Effector CD4-positive, alpha-beta T cell (primary cell): ENCODE results near the gene FALEC. TPM values are rescaled to one million over a fixed set of nuclear protein-coding genes. Genes with fewer than 3 reads are reported as not detected.

Experiments used
- DNase-seq: peaks from one replicate; pipeline ENCODE4 v3.0.0-alpha.2; 2020
- total RNA-seq: gene quantifications from one replicate; lab custom pipeline; 2026; lab: John Stamatoyannopoulos, UW

Gene FALEC
- not detected for total RNA-seq

DNA sequence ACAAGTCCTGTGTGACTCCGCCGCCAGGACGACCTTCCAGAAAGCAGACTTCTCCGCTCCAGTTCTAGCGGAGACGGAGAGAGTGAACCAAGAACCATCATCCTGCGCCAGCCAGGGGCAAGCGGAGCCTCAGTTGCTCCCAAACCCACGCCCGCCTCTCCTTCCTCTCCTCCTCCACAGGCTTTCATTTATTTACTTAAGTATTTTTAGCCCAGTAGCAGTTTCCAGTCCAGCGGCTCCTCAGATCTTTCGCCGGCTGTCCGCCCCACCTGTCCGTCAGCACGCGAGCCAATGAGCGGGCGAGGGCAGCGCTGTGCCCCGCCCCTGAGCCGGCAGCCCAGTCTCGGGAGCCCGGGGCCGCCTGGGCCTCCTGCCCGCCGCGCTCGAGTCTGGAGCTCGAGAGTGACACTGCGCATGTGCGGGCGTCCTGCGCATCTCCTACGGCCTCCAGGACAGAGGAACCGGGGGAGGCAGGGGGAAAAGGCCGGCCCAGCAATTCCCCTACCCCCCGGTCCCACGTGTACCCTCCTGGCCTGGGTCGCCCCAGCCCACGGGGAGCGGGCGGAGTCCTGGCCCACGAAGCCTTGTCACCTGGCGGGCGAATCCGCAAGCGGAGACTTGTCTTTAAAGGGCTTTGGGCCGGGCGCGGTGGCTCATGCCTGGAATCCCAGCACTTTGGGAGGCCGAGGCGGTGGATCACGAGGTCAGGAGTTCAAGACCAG is at the start of gene FALEC:
FALEC (plus strand) TSS at position 425 of the 722 bp plus-strand sequence.
- DNase-seq: peak; percentile 82

DNA sequence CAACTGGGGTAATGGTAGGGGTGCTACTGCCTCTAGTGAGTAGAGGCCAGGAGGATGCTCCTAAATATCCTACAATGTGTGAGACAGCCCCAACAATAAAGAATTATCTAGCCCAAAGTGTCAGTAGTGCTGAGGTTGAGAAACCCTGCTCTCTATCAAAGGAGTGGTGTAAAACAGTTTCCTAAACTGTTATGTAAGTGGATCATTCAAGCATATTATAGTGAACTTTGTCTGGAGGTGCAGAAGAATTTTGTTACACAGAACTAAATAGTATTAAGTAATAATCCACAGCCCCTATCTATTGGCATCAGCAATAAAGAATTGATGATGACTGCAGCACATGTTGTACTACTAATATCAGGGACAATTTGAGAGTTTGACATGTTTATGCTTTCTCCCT is 48.6 kb upstream of the FALEC start:
- DNase-seq: no peak

DNA sequence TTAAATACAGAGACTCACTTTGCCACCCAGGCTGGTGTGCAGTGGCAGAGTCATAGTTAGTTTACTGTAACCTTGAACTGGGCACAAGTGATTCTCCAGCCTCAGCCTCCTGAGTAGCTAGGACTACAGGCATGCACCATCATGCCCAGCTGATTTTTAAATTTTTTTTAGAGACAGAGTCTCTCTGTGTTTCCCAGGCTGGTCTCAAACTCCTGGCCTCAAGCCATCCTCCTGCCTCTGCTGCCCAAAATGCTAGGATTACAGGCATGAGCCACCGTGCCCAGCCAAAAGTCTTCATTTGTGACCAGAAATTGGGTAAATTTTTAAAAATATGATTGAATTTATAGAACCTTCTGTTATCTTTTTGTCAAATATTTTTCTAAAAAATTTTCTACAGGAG is 46.3 kb upstream of the FALEC start:
- no peak for DNase-seq

DNA sequence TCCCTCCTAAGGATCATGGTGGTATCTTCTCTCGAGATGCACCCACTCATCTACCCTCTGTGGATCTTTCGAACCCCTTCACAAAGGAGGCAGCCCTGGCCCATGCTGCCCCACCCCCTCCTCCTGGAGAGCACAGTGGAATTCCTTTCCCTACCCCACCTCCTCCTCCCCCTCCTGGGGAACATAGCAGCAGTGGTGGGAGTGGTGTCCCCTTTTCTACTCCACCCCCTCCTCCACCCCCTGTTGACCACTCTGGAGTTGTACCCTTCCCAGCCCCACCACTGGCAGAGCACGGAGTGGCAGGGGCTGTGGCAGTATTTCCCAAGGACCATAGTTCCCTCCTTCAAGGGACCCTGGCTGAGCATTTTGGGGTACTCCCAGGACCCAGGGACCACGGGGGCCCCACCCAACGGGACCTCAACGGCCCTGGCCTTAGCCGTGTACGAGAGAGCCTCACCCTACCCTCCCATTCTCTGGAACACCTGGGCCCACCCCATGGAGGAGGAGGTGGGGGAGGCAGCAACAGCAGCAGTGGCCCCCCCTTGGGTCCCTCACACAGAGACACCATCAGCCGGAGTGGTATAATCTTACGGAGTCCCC is 42.9 kb upstream of the FALEC start:
- DNase-seq: no peak

DNA sequence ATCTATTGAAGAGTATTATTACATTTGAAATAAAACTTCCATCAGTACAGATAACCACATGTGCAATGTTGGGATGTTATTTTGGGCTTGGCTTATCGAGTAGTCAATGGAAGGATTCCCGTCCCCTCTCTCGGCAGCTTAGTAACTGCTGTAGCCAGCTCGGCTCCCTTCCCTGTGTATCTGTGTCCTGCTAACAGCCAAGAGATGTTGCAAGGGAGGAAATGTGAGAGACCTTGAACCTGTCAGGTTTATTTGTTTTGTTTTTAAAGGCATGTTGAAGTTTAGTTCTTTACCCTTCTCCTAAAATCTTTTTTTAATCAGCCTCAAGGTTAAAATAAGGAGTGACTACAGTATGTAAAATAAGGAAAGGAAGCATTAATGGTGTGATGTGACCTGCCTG is 41.9 kb upstream of the FALEC start:
- no peak for DNase-seq

DNA sequence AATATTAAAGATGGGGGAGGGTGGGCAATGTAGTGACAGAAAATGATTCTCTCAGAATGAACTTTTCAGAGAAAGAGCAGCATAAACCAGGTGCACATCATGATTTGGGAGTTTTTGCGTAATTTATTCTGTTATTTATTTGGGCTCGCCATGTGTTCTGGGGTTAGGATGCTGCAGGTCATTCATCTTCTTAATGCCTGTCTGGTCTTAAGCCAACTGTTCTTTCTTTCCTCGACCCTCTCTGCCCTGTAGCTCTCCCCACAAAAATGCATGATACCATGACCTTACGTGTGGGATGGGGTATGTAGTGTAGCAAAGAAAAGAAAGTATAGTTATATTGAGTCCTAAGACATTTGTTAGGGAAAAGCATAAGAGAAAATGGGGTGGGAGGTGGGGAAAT is 40.7 kb upstream of the FALEC start:
- DNase-seq: no peak

DNA sequence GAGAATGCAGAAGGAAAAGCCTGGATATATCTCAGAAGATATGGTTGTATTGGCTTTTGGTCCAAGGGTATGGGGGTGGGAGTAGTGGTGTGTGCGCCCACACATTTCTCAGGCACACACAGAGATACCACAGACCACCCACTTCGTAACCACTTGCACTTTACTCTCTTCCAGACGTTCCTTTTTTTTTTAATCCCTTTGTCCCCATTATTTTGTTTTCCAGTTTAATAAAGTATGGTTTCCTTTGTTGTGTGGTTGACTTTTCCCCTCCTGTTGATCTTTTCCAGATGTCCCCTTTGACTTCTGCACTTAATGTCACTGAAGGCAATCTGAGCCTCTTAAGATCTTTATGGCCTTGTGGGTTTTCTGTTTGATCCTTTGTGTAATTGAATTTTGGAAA is 38.8 kb upstream of the FALEC start:
- DNase-seq: no peak

DNA sequence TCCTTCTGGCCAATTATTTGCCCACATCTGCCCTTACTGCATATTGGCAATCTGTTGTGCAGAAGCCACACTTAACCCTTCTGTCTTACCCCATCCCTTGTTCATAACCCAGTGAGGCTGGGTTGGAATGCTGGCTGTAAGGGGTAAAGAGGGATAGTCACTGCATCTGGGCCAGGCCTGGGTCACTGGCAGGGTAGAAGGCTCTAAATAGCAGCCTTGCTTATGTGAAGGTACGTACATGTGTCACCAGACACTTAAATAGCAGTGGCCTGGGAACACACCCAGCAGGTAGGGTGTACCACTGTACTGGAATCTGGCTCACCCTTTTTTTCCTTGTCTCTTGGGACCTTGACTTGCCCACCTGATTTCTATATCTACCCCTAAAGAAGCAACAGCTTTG is 38.2 kb upstream of the FALEC start:
- DNase-seq: no peak

DNA sequence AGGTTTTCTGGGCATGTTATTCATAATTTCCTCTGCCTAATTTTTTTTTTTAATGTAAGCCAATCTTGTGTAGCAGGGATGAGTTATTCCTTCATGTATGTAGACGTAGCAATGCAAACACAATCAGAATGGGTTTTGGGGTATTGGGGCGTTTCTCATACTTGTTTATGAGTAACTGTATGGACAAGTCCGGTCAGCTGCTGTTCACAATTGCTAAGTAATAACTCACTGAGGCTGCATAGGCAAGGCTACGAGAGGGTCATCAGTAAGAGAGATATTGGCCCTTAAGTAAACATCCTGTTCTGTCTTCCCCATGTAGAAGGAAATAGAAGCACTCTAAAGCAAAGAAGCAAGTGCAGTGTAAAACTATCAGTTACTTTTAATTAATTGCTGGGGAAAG is 37.8 kb upstream of the FALEC start:
- no peak for DNase-seq

DNA sequence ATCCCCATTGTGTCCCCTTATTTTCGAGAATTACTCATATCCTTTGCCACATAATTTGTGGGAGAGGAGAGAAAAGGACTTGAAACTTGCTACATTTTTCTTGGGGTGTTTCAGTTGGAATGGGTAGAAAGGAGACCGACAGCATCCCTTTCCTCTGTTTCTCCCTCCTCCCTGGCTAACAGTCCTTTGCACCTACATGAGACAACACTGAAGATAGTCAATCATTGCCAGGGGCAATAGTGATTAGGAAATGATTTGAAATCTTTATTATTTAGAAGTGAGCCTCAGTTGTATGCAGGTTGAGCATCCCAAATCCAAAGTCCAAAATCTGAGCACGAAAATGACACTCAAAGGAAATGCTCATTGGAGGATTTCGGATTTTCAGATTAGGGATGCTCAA is 36.2 kb upstream of the FALEC start:
- DNase-seq: no peak

DNA sequence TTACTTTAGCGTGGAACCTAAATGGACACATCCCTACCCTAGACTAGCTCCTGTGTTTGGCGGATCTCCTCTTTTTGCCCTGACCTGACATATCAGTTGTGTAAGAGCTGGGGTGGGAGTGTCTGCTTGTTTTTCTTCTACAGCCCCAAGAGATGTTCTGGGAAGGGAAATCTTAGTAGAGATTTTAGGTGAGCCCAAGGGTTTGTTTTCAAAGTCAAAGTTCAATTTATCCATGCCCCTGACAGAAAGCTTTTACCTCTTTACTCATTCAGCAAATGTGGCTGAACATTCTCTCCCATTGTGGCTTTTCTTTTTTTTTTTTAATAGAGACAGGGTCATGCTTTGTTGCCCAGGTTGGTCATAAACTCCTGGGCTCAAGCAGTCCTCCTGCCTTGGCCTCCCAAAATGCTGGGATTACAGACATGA is 35.6 kb upstream of the FALEC start:
- no peak for DNase-seq

DNA sequence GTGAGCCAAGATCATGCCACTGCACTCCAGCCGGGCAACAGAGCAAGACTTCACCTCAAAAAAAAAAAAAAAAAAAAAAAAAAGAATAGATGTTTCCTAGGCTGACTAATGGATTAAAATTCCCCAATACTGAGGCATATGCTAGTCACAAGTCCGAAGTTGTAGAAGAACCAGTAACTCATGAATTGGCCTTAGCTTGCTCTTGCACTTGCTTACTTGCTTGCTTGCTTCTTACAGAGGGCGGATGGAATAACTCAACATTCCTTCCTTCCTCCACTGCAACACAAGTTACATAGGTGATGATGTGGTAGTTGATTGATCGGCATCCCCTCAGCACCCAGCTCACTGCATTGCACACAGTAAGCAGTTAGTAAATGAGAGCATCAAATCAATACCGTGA is 31.1 kb upstream of the FALEC start:
- DNase-seq: no peak

DNA sequence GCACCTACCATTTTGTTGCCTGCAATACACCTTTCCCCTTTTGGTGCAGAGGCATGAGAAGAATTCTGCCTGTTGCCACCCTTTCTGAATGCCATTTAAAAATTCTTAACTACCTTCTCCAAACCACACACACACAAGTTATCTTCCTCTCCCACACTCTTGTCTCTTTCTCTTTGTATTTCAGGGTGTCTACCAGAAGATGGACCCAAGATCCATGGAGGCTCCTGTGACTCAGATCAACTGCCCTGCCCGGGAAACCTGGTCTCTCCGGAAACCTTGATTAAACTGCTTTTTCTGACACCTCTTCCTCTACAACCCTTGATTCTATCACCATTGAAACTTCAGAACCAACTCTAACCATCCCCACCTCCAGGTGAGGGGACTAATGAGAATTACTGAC is 30.7 kb upstream of the FALEC start:
- no peak for DNase-seq

DNA sequence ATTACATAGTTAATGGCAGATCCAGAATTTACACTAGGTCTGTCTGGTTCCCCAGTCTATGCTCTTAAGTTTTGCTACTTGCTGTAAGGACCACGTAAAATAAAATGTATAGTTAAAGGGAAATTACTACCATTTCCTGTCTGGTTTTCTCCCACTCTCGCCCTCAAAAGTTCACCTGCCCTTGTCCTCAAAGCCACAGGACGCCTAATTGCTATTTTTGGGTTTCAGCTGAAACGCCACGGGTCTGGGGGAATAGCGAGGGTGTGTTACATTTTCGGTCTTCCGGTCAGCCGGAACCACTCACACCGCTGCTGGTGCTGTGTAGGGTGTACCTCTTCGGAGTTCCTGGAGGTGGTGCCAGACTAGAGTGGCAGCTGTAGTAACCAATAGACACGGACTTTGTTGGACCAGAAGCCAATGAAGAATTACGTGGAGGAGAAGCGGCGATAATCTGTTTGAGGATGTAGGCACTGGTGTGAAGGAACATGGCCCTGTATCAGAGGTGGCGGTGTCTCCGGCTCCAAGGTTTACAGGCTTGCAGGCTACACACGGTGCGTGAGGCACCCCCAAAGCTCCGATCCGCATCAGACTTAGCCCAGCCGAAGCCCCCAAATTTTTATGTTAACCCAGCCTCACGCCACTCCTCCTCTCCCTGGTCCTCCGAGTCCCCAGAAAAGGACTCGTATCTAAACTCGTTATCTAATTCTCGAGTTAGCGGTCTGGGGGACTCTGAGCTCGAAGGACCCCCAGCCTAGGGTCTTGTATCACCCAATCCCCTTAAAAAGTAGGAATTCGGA is 28.4 kb upstream of the FALEC start, which contains the start of gene TARS2:
TARS2 (plus strand) TSS at position 454 of the 797 bp plus-strand sequence; CDS start at position 486, 32 bp downstream.
- peak; percentile 92 for DNase-seq

DNA sequence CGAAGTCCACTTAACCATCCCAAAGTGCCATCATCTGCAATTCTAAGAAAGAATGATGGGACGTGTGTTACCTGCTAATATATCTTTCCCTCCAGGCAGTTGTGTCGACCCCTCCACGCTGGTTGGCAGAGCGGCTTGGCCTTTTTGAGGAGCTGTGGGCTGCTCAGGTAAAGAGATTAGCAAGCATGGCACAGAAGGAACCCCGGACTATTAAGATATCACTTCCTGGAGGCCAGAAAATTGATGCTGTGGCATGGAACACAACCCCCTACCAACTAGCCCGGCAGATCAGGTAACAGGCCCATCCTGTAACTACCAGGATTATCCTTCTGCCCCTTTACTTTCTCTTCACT is 27.8 kb upstream of the FALEC start:
- DNase-seq: no peak

DNA sequence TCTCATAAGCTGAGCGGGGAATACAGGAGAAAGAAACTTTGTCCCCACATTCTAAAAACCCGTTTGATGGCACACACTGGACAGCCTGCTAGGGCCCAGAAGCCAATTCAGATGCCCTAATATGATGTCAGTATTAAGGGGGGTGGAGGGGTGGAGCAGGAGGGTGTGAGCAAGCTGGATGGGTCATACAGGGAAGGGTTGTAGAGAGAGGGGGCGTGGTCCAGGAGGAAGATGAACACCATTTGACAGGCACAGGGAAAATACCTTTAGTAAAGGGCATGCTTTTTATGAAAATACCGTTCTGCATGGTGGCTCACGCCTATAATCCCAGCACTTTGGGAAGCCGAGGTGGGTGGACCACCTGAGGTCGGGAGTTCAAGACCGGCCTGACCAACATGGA is 22.4 kb upstream of the FALEC start:
- DNase-seq: no peak

DNA sequence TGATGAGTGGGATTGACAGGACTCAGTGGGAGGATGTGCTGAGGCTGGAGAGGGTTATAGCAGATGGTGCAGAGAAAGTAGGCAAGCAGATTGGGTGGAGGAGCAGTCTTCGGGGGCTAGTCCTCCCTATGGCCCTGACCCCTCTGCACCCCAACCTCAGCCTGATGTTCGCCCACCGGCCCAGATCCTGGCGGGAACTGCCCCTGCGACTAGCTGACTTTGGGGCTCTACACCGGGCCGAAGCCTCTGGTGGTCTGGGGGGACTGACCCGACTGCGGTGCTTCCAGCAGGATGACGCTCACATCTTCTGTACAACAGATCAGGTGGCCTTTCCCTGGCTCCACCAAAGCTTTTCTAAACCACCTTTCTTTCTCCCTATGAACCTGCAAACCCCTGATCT is 17.2 kb upstream of the FALEC start:
- DNase-seq: no peak

DNA sequence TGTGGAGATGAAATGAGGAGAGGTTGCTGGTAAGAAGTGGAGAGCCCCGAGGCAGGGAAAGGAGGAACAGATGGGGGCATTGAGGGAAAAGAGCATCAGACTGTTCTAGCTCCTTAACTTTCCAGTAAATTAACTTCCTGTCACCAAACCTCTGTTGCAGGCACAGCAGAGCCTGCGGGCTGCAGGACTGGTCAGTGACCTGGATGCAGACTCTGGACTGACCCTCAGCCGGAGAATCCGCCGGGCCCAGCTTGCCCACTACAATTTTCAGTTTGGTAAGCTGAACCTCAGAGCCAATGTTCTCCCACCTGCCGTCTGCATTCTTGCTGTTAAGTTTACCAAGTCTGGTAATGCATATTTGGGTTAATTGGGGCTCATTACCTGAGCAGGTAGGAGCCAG is 10.1 kb upstream of the FALEC start:
- no peak for DNase-seq

DNA sequence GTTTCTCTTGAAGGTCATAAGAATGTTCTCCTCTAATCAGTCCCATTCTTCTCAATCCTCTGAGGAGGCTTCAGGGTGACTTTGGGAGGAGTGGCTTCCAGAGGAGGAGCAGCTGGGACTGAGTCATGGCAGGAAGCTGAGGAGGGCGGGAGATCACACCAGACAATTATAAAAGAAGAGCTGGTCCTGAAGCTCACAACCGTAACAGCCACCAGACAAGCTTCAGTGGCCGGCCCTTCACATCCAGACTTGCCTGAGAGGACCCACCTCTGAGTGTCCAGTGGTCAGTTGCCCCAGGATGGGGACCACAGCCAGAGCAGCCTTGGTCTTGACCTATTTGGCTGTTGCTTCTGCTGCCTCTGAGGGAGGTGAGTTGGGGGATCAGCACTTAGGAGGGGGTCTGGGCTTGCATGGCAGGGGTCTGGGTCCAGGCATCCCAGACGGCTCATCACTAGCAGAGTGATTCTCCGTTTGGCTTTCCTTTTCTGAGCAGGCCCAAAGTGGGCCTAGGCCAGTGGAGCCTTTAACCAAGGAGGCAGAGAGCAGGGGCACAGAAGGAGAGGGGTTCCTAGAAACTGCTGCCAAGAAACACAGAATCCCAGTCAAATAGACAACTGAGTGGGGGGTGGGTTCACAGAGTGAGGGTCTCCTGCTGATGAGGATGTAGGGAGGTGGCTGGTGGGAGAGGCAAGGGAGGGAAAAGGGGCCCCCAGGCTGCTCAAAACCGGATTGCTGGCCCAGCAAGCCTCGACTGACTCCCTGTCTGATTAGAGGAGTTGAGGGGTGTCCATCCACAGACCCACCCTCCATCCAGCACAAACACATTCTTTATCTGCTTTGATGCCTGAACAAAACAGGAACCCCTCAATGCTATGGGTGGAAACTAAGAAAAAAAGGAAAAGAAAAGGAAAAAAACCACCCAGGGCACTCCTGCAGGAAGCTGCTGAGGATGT is 7.4 kb upstream of the FALEC start, which contains the start of gene ECM1:
ECM1 (plus strand) TSS at position 198 of the 953 bp plus-strand sequence; CDS start at position 299, 101 bp downstream.
- no peak for DNase-seq

DNA sequence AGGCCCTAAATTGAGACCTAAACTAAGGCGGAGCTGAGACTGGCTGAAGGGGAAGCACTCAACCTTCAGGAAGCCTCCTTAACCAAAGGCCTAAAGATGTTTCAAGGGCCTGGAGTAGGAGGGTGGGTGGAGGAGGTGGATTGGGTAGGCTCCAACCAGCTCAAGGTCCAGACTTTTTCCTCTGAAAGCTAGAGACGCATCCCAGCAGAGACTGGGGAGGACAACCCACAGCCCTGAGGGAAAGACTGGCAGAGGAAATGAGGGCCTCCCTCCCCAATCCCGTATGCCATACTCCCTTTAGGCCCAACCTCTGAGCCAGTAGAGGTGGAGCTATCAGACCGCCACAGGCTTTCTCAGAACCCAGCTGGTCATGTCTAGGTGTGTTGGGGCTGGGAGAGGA is 6.6 kb upstream of the FALEC start:
- no peak for DNase-seq

DNA sequence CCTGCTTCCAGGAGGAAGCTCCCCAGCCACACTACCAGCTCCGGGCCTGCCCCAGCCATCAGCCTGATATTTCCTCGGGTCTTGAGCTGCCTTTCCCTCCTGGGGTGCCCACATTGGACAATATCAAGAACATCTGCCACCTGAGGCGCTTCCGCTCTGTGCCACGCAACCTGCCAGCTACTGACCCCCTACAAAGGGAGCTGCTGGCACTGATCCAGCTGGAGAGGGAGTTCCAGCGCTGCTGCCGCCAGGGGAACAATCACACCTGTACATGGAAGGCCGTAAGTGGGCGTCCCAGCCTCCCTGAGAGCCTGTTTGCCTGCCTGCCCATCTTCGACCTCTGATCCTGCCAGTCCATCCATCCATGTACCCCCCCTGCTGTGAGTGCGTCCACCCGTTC is 4.0 kb upstream of the FALEC start:
- DNase-seq: no peak

DNA sequence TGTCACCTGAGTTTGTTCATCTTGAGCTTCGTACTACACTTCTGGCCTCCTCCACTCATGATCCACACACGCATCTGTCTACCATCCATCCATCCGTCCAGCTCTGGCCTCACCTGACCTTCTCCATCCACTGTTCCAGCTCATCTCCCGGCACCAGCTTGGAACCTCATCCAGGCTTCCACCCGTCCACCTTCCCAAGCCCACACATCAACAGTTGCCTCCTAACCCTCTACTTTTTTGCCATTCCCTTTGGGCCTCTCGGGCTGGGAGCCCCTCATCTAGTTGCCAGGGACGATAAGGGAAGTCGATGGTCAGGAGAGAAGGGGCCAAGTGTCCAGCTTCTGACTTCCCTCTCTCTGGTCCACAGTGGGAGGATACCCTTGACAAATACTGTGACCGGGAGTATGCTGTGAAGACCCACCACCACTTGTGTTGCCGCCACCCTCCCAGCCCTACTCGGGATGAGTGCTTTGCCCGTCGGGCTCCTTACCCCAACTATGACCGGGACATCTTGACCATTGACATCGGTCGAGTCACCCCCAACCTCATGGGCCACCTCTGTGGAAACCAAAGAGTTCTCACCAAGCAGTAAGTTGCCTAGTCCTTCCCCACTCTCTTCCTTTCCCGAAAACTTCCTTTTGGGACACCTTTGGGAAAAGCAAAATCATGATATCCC is 3.4 kb upstream of the FALEC start:
- DNase-seq: no peak
